Measurements from ENCODE around the gene P2RY14.
"Not testable (repeated sequence)": the region's sequence is repeated elsewhere in the genome, so short reads cannot be mapped to it uniquely, and the experiment has no call there.

P2RY14 gene

GRCh38 chr3:151175952-151176351, 102.4 kb downstream of the P2RY14 start:
- TF ChIP-seq CTCF (IDR thresholded peaks at IDR 0.05; ENCODE audit: low read depth, low read length, missing control alignments), result no peak
- in situ Hi-C loops (cut with HindIII; ENCODE audit: low sequenced_read_pairs), result no loop called here
- H3K4me3 ChIP-seq (ENCODE audit: low read depth, low read length), result no peak overlapping the region
- DNase-seq (ENCODE audit: low read depth), result no peak

GRCh38 chr3:151174351-151174750, 104.0 kb downstream of the P2RY14 start:
- no peak for TF ChIP-seq CTCF (IDR thresholded peaks at IDR 0.05; ENCODE audit: low read depth, low read length, missing control alignments)
- no peak overlapping the region for H3K4me3 ChIP-seq (ENCODE audit: low read depth, low read length)
- no peak for DNase-seq (ENCODE audit: low read depth)
- in situ Hi-C loops (cut with HindIII; ENCODE audit: low sequenced_read_pairs), result no loop called here

- H3K4me3 ChIP-seq (ENCODE audit: low read depth, low read length), result no peak overlapping the region
- in situ Hi-C loops (cut with HindIII; ENCODE audit: low sequenced_read_pairs), result no loop called here
- no peak for DNase-seq (ENCODE audit: low read depth)
- no peak for TF ChIP-seq CTCF (IDR thresholded peaks at IDR 0.05; ENCODE audit: low read depth, low read length, missing control alignments)
These were observed 107.1 kb downstream of the P2RY14 start for GRCh38 chr3:151171145-151171757.

- H3K4me3 ChIP-seq (ENCODE audit: low read depth, low read length); in situ Hi-C loops (cut with HindIII; ENCODE audit: low sequenced_read_pairs); DNase-seq (ENCODE audit: low read depth): not testable (repeated sequence)
These were observed 108.2 kb downstream of the P2RY14 start for GRCh38 chr3:151169948-151170679.

- TF ChIP-seq CTCF (IDR thresholded peaks at IDR 0.05; ENCODE audit: low read depth, low read length, missing control alignments), result no peak
- in situ Hi-C loops (cut with HindIII; ENCODE audit: low sequenced_read_pairs), result no loop called here
- no peak overlapping the region for H3K4me3 ChIP-seq (ENCODE audit: low read depth, low read length)
- DNase-seq (ENCODE audit: low read depth), result no peak
These were observed 108.9 kb downstream of the P2RY14 start for GRCh38 chr3:151169262-151169947.

GRCh38 chr3:151168269-151169094, 109.9 kb downstream of the P2RY14 start:
- in situ Hi-C loops (cut with HindIII; ENCODE audit: low sequenced_read_pairs), result no loop called here
- H3K4me3 ChIP-seq (ENCODE audit: low read depth, low read length), result no peak overlapping the region
- DNase-seq (ENCODE audit: low read depth), result peak; percentile 41
- TF ChIP-seq CTCF (IDR thresholded peaks at IDR 0.05; ENCODE audit: low read depth, low read length, missing control alignments), result peak; percentile 90
